SK-N-SH treated with all-trans-retinoic acid at 6 μM for 48 hours (cell line): ENCODE measurements around the gene AAK1.

Experiments
- ARNTL ChIP-seq: fragments of 450-650 bp; formaldehyde crosslinking; IDR thresholded peaks from 2 replicates; pipeline ENCODE4 v1.5.0; 2020; ENCODE audit warnings: low read depth, mild to moderate bottlenecking, moderate library complexity, borderline replicate concordance
- GLIS3 ChIP-seq: fragments of 250-450 bp; sonication (Bioruptor Pico); IDR thresholded peaks from 2 replicates; pipeline ENCODE4 v1.5.0; 2020; ENCODE audit warnings: mild to moderate bottlenecking, moderate library complexity
- ISL1 ChIP-seq: fragments of 250-450 bp; sonication (Bioruptor Pico); IDR thresholded peaks from 2 replicates; pipeline ENCODE4 v2.1.2; 2022; ENCODE audit warnings: mild to moderate bottlenecking, moderate library complexity
- SNAI2 ChIP-seq: fragments of 250-450 bp; sonication (Bioruptor Pico); IDR thresholded peaks from 2 replicates; pipeline ENCODE4 v1.5.0; 2020; ENCODE audit warnings: mild to moderate bottlenecking, moderate library complexity
- TOX ChIP-seq: fragments of 250-450 bp; sonication (Bioruptor Pico); IDR thresholded peaks from 2 replicates; pipeline ENCODE4 v1.8.0; 2021; ENCODE audit warnings: mild to moderate bottlenecking, moderate library complexity, borderline replicate concordance
- TSHZ2 ChIP-seq: fragments of 250-450 bp; sonication (Bioruptor Pico); IDR thresholded peaks from 2 replicates; pipeline ENCODE4 v1.5.0; 2020; ENCODE audit warnings: mild to moderate bottlenecking, moderate library complexity
- ZC3H10 ChIP-seq: fragments of 250-450 bp; sonication (Bioruptor Pico); IDR thresholded peaks from 2 replicates; pipeline ENCODE4 v1.5.1; 2021; ENCODE audit warnings: mild to moderate bottlenecking, moderate library complexity
- ZFP30 ChIP-seq: fragments of 450-650 bp; formaldehyde crosslinking; IDR thresholded peaks from 2 replicates; pipeline ENCODE4 v1.5.0; 2022; ENCODE audit warnings: mild to moderate bottlenecking, moderate library complexity
- ZNF565 ChIP-seq: fragments of 450-650 bp; formaldehyde crosslinking; conservative IDR thresholded peaks from 2 replicates; pipeline ENCODE4 v1.5.0; 2020; ENCODE audit warnings: low read depth, mild to moderate bottlenecking, moderate library complexity
- TF ChIP-seq, protein P1 (sequence below): fragments of 250-450 bp; sonication (Bioruptor Pico); IDR thresholded peaks from 2 replicates; pipeline ENCODE4 v1.5.1; 2021; ENCODE audit warnings: mild to moderate bottlenecking, moderate library complexity

DNA sequence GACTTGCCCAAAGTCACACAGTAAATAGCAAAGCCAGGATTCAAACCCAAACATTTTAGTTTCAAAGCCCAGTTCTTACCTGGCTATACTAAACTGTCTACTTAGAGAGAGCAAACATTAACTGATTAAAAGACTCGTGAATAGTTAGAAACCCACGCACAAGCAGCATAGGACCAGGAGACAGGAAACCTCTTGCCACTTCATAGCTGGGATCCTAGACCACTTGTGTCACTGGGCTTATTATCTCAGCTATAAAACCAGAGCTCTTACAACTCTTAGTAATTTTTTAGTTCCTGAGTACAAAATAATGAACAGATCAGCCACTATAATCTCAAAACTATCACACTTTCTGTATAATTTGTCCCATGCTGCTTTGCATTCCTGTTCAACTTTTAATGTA is 2.4 kb upstream of the AAK1 start:
- TF ChIP-seq ZFP30 (CRISPR knock-in tag) (no peak), TOX (CRISPR knock-in tag) (no peak), ISL1 (CRISPR knock-in tag) (no peak), GLIS3 (CRISPR knock-in tag) (no peak), ZNF565 (no peak), SNAI2 (CRISPR knock-in tag) (no peak), ZC3H10 (CRISPR knock-in tag) (no peak), ARNTL (CRISPR knock-in tag) (no peak), TSHZ2 (no peak)
- TF ChIP-seq, protein P1, sequence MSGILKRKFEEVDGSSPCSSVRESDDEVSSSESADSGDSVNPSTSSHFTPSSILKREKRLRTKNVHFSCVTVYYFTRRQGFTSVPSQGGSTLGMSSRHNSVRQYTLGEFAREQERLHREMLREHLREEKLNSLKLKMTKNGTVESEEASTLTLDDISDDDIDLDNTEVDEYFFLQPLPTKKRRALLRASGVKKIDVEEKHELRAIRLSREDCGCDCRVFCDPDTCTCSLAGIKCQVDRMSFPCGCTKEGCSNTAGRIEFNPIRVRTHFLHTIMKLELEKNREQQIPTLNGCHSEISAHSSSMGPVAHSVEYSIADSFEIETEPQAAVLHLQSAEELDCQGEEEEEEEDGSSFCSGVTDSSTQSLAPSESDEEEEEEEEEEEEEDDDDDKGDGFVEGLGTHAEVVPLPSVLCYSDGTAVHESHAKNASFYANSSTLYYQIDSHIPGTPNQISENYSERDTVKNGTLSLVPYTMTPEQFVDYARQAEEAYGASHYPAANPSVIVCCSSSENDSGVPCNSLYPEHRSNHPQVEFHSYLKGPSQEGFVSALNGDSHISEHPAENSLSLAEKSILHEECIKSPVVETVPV, result no peak
